ENCODE measurements around the gene MME.
"Not testable (repeated sequence)": the region's sequence is repeated elsewhere in the genome, so short reads cannot be mapped to it uniquely, and the experiment has no call there.

Gene MME

GRCh38 chr3:155194973-155195957 lies 115.1 kb downstream of the MME start:
- no peak for DNase-seq

- no peak for DNase-seq
Observed at GRCh38 chr3:155196131-155197021, 116.3 kb downstream of the MME start.

GRCh38 chr3:155197786-155198185 lies 117.7 kb downstream of the MME start:
- no peak for DNase-seq

GRCh38 chr3:155202626-155203025 lies 122.5 kb downstream of the MME start:
- DNase-seq: no peak

GRCh38 chr3:155204851-155205250 lies 124.7 kb downstream of the MME start:
- no peak for DNase-seq

GRCh38 chr3:155208183-155208800 lies 128.2 kb downstream of the MME start:
- DNase-seq: no peak

- no peak for DNase-seq
Observed at GRCh38 chr3:155210736-155211135, 130.6 kb downstream of the MME start.

- no peak for DNase-seq
Observed at GRCh38 chr3:155211266-155211665, 131.1 kb downstream of the MME start.

GRCh38 chr3:155211940-155212339 lies 131.8 kb downstream of the MME start:
- no peak for DNase-seq

GRCh38 chr3:155216007-155216406 lies 135.9 kb downstream of the MME start:
- DNase-seq: not testable (repeated sequence)

- DNase-seq: no peak
Observed at GRCh38 chr3:155217591-155217990, 137.5 kb downstream of the MME start.

GRCh38 chr3:155218462-155218861 lies 138.3 kb downstream of the MME start:
- DNase-seq: no peak

GRCh38 chr3:155219106-155219505 lies 139.0 kb downstream of the MME start:
- no peak for DNase-seq

- DNase-seq: no peak
Observed at GRCh38 chr3:155225417-155225816, 145.3 kb downstream of the MME start.

- no peak for DNase-seq
Observed at GRCh38 chr3:155227141-155227540, 147.0 kb downstream of the MME start.

- DNase-seq: no peak
Observed at GRCh38 chr3:155228676-155229075, 148.6 kb downstream of the MME start.

GRCh38 chr3:155229086-155229485 lies 149.0 kb downstream of the MME start:
- no peak for DNase-seq

GRCh38 chr3:155230382-155230781 lies 150.3 kb downstream of the MME start:
- no peak for DNase-seq

- no peak for DNase-seq
Observed at GRCh38 chr3:155231792-155232191, 151.7 kb downstream of the MME start.

GRCh38 chr3:155232605-155233004 lies 152.5 kb downstream of the MME start:
- DNase-seq: no peak

- no peak for DNase-seq
Observed at GRCh38 chr3:155233213-155233612, 153.1 kb downstream of the MME start.
